A549 treated with GW870086 at 1 μM for 4 hours (cell line): ENCODE data around the gene NDC80. TPM values are rescaled to one million over a fixed set of nuclear protein-coding genes. Genes with fewer than 3 reads are reported as not detected.

ENCODE experiments used
- total RNA-seq: library from RNA; stranded (reverse); fragments of 200-300 nt; extraction: Qiagen RNA extraction; gene quantifications from 5 replicates; pipeline ENCODE4 v1.2.3, GENCODE V29; 2022; ENCODE audit warnings: low read depth

The NDC80 gene
- 9.1 to 14.5 TPM (median 14.1 TPM) in 5 replicates for total RNA-seq

GRCh38 chr18:2571200-2572170 is at the start of gene NDC80, which contains the start of gene METTL4:
Gene NDC80 (plus strand): TSS chr18:2571557. CDS start chr18:2572986, 1,429 bp downstream.
Gene METTL4 (minus strand): TSS chr18:2571505. CDS start chr18:2567216, 4,289 bp downstream.

GRCh38 chr18:2655178-2655953 is 84.0 kb downstream of the NDC80 start, which contains the start of gene SMCHD1:
Gene SMCHD1 (plus strand): TSS chr18:2655726. CDS start chr18:2656076, 350 bp downstream.

Other genes with a start within 250 kb of the NDC80 start
- gene METTL4, start 52 bp upstream of the NDC80 start, total RNA-seq = 4.6 to 7.8 TPM (median 4.9 TPM) in 5 replicates
- gene SMCHD1, start 84.2 kb downstream of the NDC80 start, total RNA-seq = 13.3 to 18.6 TPM (median 14.6 TPM) in 5 replicates